ENCODE measurements around the gene PLCB1. TPM values are rescaled to one million over a fixed set of nuclear protein-coding genes. Genes with fewer than 3 reads are reported as not detected.

Gene PLCB1
- total RNA-seq, 1 experiment from 2014 or later, result 11.3 TPM

- no peak for TF ChIP-seq ZBTB21 (CRISPR knock-in tag; IDR thresholded peaks at IDR 0.05; ENCODE audit: borderline replicate concordance)
- no peak for TF ChIP-seq CREB1 (CRISPR knock-in tag; IDR thresholded peaks at IDR 0.05)
Observed at GRCh38 chr20:8505476-8506200, 373.6 kb downstream of the PLCB1 start (continued).

GRCh38 chr20:8507231-8507630 is 375.2 kb downstream of the PLCB1 start:
- Mint-ChIP-seq H3K4me3 (no peak overlapping the region), H3K9me3 (no peaks in the 10 kb centered on the region), H3K36me3 (no peaks in the 10 kb centered on the region), H3K27ac (no peak overlapping the region), H3K4me1 (peaks cover 13% of the 10 kb centered on the region), H3K27me3 (ENCODE audit: low read depth) (no peaks in the 10 kb centered on the region)
- TF ChIP-seq NFATC4 (CRISPR knock-in tag; IDR thresholded peaks at IDR 0.05), result no peak
- TF ChIP-seq ESRRA (CRISPR knock-in tag; IDR thresholded peaks at IDR 0.05; ENCODE audit: borderline replicate concordance), result no peak
- TF ChIP-seq IRF2 (CRISPR knock-in tag; IDR thresholded peaks at IDR 0.05; ENCODE audit: borderline replicate concordance, low read depth), result no peak
- no peak for TF ChIP-seq FOXP1 (CRISPR knock-in tag; IDR thresholded peaks at IDR 0.05; ENCODE audit: borderline replicate concordance)
- ATAC-seq (no peak), DNase-seq (ENCODE audit: low spot score) (no peak)
- POLR2A ChIA-PET, result no interaction called here
- CTCF ChIA-PET, result no interaction called here

- Mint-ChIP-seq H3K4me1 (peaks cover 13% of the 10 kb centered on the region), H3K27me3 (ENCODE audit: low read depth) (no peaks in the 10 kb centered on the region), H3K9me3 (no peaks in the 10 kb centered on the region), H3K27ac (no peak overlapping the region), H3K4me3 (no peak overlapping the region), H3K36me3 (no peaks in the 10 kb centered on the region)
- ChIA-PET POLR2A (no interaction called here), CTCF (no interaction called here)
- ATAC-seq (no peak), DNase-seq (ENCODE audit: low spot score) (no peak)
- TF ChIP-seq NFATC4 (CRISPR knock-in tag; IDR thresholded peaks at IDR 0.05) (no peak), ZBTB43 (CRISPR knock-in tag; IDR thresholded peaks at IDR 0.05) (no peak), NR3C1 (CRISPR knock-in tag; conservative IDR thresholded peaks at IDR 0.05; ENCODE audit: low read depth) (no peak)
Observed at GRCh38 chr20:8509809-8510208, 377.7 kb downstream of the PLCB1 start.

- ChIA-PET CTCF (interaction anchor here (0.7 kb wide), 1 partner anchor 212 kb away, joined by 3 read pairs; no protein-coding TSS in a partner anchor), POLR2A (no interaction called here)
- peaks cover 3% of the 10 kb centered on the region; the same call in 1 of the 2 replicates for H3K36me3 Mint-ChIP-seq
- peaks cover 5% of the 10 kb centered on the region for H3K4me1 Mint-ChIP-seq
- H3K27me3 Mint-ChIP-seq (ENCODE audit: low read depth), result no peaks in the 10 kb centered on the region
- no peak overlapping the region for H3K4me3 Mint-ChIP-seq
- TF ChIP-seq ZNF219 (CRISPR knock-in tag; IDR thresholded peaks at IDR 0.05; ENCODE audit: borderline replicate concordance) (no peak), ATF3 (CRISPR knock-in tag; conservative IDR thresholded peaks at IDR 0.05) (no peak), TP53 (CRISPR knock-in tag; IDR thresholded peaks at IDR 0.05) (no peak), ELF4 (CRISPR knock-in tag; IDR thresholded peaks at IDR 0.05; ENCODE audit: low read depth) (no peak), ZNF671 (CRISPR knock-in tag; IDR thresholded peaks at IDR 0.05) (no peak), TCF7 (CRISPR knock-in tag; IDR thresholded peaks at IDR 0.05; ENCODE audit: low read depth) (no peak)
- no peak for DNase-seq (ENCODE audit: low spot score)
- H3K27ac Mint-ChIP-seq, result no peak overlapping the region
- H3K9me3 Mint-ChIP-seq, result peaks cover 6% of the 10 kb centered on the region
- ATAC-seq, result no peak
Observed at GRCh38 chr20:8510808-8511207, 378.7 kb downstream of the PLCB1 start.

GRCh38 chr20:8512003-8512402 is 379.9 kb downstream of the PLCB1 start:
- H3K27me3 Mint-ChIP-seq (ENCODE audit: low read depth), result no peaks in the 10 kb centered on the region
- no peaks in the 10 kb centered on the region for H3K4me1 Mint-ChIP-seq
- peaks cover 11% of the 10 kb centered on the region for H3K9me3 Mint-ChIP-seq
- no peak for TF ChIP-seq ZNF281 (CRISPR knock-in tag; IDR thresholded peaks at IDR 0.05)
- TF ChIP-seq FOXK1 (CRISPR knock-in tag; IDR thresholded peaks at IDR 0.05), result no peak
- TF ChIP-seq KAT7 (CRISPR knock-in tag; IDR thresholded peaks at IDR 0.05; ENCODE audit: borderline replicate concordance), result no peak
- TF ChIP-seq SP1 (CRISPR knock-in tag; conservative IDR thresholded peaks at IDR 0.05), result no peak
- no peak for TF ChIP-seq ATF3 (CRISPR knock-in tag; conservative IDR thresholded peaks at IDR 0.05)
- TF ChIP-seq ESRRA (CRISPR knock-in tag; IDR thresholded peaks at IDR 0.05; ENCODE audit: borderline replicate concordance), result no peak
- TF ChIP-seq E2F5 (CRISPR knock-in tag; IDR thresholded peaks at IDR 0.05), result no peak
- ATAC-seq, result no peak
- no peak overlapping the region for H3K4me3 Mint-ChIP-seq
- ChIA-PET POLR2A (no interaction called here), CTCF (no interaction called here)
- DNase-seq (ENCODE audit: low spot score), result no peak
- H3K27ac Mint-ChIP-seq, result no peak overlapping the region
- H3K36me3 Mint-ChIP-seq, result peaks cover 7% of the 10 kb centered on the region; the same call in 1 of the 2 replicates

Measured in WTC11 (cell line).